Stimulated activated CD8-positive, alpha-beta memory T cell treated with anti-CD3 and anti-CD28 coated beads, Interleukin-12 subunit alpha, Interleukin-12 subunit beta, amount 100 ng/mL, for 24 hours (primary cell): ENCODE results near the gene ANKH.

Experiments used
- DNase-seq: peaks from one replicate; pipeline ENCODE4 v3.0.0-alpha.2; 2020; ENCODE audit errors: extremely low read depth

The ANKH gene

GRCh38 chr5:14685757-14686156, 185.8 kb downstream of the ANKH start:
- DNase-seq, result no peak

GRCh38 chr5:14684757-14685156, 186.8 kb downstream of the ANKH start:
- DNase-seq, result no peak

GRCh38 chr5:14683906-14684455, 187.6 kb downstream of the ANKH start:
- DNase-seq, result no peak

GRCh38 chr5:14681236-14681752, 190.3 kb downstream of the ANKH start:
- no peak for DNase-seq

GRCh38 chr5:14679595-14679994, 192.0 kb downstream of the ANKH start:
- no peak for DNase-seq

- no peak for DNase-seq
Measured at GRCh38 chr5:14678773-14679334, 192.7 kb downstream of the ANKH start.

GRCh38 chr5:14676320-14676719, 195.3 kb downstream of the ANKH start:
- DNase-seq, result no peak

- no peak for DNase-seq
Measured at GRCh38 chr5:14675865-14676300, 195.7 kb downstream of the ANKH start.

DNA sequence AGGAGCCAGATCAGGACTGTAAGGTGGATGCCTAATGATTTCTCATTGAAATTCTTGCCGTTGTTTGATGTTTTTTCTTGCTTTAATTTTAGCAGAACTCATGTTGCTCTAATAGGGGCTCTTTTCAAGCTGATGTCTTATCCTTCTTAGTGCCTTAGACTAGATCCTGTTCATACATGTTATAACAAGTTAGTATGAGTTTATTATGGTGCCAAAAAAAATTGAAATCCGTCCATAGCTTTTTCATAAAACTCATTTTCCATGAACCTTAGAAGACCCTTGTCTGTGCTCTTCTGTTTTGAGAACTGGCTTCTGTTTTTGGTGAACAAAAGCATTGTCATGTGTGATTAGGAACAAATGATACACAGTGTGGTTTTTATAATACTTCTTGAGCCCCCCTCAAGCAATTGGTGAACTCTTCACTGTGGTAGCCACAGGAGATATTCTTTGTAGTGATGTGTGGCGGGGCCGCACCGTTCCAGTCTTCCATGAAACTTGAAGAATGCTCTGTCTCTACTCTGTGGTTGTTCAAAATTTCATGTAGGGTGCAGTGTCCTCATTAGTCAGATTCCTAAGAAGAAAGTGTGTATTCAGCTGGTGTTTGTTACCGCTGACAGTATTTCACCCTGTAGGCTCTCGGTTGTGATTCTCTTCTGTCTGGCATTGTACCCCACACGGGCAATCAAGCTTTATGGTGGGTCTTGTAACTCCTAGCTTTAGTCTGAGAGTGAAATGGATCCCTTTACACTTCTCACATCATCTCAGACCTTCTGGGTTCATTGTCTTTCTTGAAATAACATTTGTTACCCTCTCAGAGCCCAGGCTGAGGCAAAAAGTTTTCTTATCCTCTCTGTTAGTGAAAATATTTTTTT, 196.4 kb downstream of the ANKH start:
- DNase-seq, result no peak

DNA sequence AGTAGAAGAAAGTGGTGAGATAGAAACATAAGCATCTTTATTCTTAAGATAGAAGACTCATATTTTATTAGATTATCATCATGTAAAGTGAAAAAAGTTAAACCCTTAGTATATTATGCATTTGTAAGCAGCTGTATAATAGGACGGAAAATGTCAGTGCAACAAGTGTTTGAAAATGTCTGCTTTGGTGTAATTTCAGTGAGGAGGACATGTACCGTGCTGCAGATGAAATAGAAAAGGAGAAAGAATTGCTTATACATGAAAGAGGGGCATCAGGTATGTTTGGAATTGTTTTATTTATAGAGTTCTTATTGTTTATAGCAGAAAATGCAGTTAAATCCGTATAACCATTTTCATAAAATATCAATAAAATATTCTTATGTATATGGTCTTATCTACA, 198.1 kb downstream of the ANKH start:
- no peak for DNase-seq

DNA sequence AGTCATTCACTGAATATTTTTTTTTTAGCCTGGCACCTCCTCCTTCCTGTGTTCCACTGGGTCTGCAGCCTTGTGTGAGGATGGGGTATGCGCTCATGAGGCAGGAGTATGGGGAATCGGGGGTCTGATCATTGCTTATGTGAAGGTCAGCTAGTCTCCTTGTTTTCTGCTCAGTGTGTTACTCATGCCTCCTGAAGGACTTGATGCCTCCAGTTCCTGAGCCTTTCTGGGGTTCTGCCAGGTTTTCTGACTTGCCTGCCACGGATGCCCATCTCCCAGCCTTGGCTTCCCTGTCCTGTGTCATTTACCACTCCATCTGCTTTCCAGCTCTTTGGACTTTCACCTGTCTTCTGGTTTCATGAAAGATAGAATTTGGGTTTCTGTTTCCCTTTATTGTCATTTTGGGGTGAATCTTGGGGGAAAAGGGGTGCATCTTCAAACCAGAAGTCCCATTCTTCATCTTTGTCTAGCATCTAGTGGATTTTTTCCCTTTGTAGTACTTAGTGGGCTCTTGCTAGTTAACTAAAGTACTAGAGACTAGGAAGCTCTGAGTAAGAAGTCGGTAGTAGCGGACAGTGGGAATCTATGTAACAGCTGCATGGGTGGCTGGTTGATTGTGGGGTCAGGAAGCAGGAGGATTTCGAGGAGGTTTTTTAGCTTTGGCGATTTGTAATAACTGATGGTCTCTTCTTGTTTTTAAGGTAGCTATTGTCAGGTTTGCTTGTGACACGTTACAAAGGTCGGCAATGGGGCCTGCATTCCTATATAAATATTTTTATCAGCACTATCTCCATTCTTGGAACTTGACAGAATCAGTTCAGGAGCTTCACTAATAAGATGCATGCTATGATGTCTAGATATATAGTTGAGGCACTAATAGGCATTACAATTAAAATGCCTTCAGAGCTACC, 198.8 kb downstream of the ANKH start:
- no peak for DNase-seq

GRCh38 chr5:14672082-14672481, 199.5 kb downstream of the ANKH start:
- DNase-seq, result no peak

DNA sequence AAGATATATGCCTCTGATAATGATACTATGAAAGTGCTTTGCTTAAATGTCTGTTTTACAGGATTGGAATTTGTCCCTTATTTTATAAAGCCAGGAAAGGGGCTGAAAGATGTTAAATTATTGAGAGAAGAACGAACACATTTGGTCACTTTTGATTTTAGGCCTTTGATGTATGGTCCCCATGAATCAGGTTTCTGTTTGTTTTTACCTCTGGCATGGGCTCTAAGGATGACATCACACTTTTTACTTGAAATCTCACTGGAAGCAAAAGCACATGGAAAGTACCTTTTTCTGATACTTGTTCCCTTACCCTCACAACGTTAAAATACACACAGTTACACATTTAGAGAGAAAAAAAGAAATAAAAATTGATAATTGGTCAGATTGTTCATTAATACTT, 200.2 kb downstream of the ANKH start:
- DNase-seq, result no peak

GRCh38 chr5:14669975-14670374, 201.6 kb downstream of the ANKH start:
- no peak for DNase-seq

- no peak for DNase-seq
Measured at GRCh38 chr5:14669415-14669814, 202.2 kb downstream of the ANKH start.

GRCh38 chr5:14668181-14668591, 203.4 kb downstream of the ANKH start:
- DNase-seq, result no peak

DNA sequence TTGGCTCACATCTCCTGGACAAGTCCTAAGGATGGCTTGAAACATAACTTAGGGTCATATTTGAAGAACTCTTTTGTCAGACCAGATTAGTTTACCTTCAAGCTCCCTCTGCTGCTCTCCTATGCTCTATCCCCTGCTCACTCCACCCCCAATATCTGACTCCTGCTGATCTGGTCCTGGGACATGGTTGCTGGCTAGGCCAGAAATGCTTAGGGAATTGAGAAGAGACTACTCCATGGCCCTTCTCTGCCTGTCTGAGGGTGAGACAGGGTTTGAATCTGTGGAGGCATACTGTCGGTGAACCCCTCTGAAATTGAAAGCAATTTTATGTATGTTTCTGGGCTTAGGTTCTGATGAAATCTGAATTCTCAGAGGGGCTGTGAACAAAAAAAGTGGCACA, 203.8 kb downstream of the ANKH start:
- no peak for DNase-seq

DNA sequence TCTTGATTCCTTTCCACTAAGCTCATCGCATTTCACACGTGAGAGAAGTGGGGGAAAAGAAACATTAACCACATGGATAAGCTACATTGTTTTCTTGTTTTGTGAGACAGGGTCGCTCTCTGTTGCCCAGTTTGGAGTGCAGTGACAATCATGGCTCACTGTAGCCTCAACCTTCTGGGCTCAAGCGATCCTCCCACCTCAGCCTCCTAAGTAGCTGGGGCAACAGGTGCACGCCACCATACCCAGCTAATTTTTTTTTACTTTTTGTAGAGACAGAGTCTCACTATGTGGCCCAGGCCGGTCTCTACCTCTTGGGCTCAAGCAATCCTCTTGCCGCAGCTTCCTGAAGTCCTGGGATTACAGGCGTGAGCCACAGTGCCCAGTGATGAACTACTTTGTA, 204.3 kb downstream of the ANKH start:
- DNase-seq, result no peak

- DNase-seq, result no peak
Measured at GRCh38 chr5:14666357-14666756, 205.2 kb downstream of the ANKH start.

- DNase-seq, result no peak
Measured at GRCh38 chr5:14665949-14666348, 205.6 kb downstream of the ANKH start.

DNA sequence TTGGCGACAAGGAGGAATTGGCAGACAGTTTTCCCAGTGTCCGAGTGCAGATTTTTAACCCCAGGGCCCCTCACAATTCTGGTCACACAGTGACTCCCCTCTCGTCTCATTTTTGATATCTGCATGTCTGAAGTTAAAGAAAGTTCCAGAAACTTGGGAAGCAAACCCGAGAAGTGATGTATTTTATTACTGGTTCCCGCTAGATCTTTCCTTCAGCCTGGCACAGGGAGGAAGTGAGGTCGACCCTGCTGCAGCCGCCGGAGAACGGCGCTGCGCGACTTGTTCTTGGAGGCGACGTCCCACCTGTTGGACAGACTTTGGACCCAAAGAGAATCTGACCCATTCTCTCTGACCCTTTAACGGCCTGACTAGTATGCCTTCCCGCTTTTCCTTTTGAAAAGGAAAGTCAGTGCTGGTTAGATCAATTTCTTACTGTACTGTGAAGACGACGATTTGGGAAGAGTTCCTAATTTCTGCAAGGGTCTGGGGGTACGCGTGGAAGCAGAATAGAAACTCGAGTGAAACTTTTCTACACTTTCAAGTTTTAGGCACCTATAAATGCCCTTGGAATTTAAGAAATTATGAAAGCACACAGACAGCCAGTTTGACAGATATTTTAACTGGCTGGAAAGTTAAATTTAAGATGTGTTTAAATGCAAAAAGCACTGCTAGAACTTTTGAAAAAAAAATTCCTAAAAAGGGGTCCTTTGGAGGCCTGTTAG, 206.3 kb downstream of the ANKH start:
- DNase-seq, result no peak
